Liver (tissue), 9 donors: ENCODE measurements around the gene FAM13A. TPM values are rescaled to one million over a fixed set of nuclear protein-coding genes. Genes with fewer than 3 reads are reported as not detected.

ENCODE experiments used
- DNase-seq: peaks from one replicate; pipeline ENCODE4 v3.0.0-alpha.2; 2017; ENCODE audit warnings: low spot score
- H3K27ac ChIP-seq, 2 donors: one replicate each; pipeline ENCODE4 v1.7.0; 2013; ENCODE audit warnings: inconsistent platforms in 2 of 2, low read length in 2 of 2, control low read depth in 1 of 2, low read depth in 1 of 2, mild to moderate bottlenecking in 1 of 2
- H3K27me3 ChIP-seq, 4 donors: one replicate each; pipeline versions ENCODE4 v1.6.1 to v1.7.0; 2013; ENCODE audit warnings: low read length in 3 of 4, inconsistent platforms in 1 of 4, mild to moderate bottlenecking in 1 of 4, moderate library complexity in 1 of 4; ENCODE audit not compliant: control insufficient read depth in 4 of 4, insufficient read depth in 4 of 4
- H3K36me3 ChIP-seq, 4 donors: one replicate each; pipeline versions ENCODE4 v1.6.1 to v1.7.0; 2013; ENCODE audit warnings: low read length in 3 of 4, mild to moderate bottlenecking in 3 of 4, low read depth in 1 of 4, moderate library complexity in 1 of 4; ENCODE audit not compliant: control insufficient read depth in 4 of 4, insufficient read depth in 3 of 4
- H3K4me1 ChIP-seq, 4 donors: one replicate each; pipeline versions ENCODE4 v1.6.1 to v1.7.0; 2013; ENCODE audit warnings: low read length in 3 of 4, mild to moderate bottlenecking in 3 of 4, moderate library complexity in 1 of 4; ENCODE audit not compliant: control insufficient read depth in 4 of 4, insufficient read depth in 4 of 4
- H3K4me3 ChIP-seq, 3 donors: one replicate each; pipeline versions ENCODE4 v1.6.1 to v1.7.0; 2013; ENCODE audit warnings: low read length in 3 of 3, control low read depth in 1 of 3, low read depth in 1 of 3, mild to moderate bottlenecking in 1 of 3
- H3K9ac ChIP-seq, 2 donors: one replicate each; pipeline ENCODE4 v1.7.0; 2013; ENCODE audit warnings: low read length in 2 of 2, mild to moderate bottlenecking in 2 of 2, moderate library complexity in 2 of 2, control low read depth in 1 of 2, low read depth in 1 of 2
- H3K9me3 ChIP-seq, 4 donors: one replicate each; pipeline versions ENCODE4 v1.6.1 to v1.7.0; 2013; ENCODE audit warnings: low read length in 3 of 4; ENCODE audit not compliant: control insufficient read depth in 4 of 4
- ATF3 ChIP-seq: IDR thresholded peaks from 2 replicates; pipeline ENCODE4 v1.6.1; 2016; ENCODE audit warnings: antibody characterized with exemption
- CTCF ChIP-seq: fragments of 150-350 bp; IDR thresholded peaks from 2 replicates; pipeline ENCODE4 v1.5.1; 2017; ENCODE audit warnings: improper control_type of control experiment, low read depth, low read length; ENCODE audit not compliant: missing input control
- EGR1 ChIP-seq, 2 donors: IDR thresholded peaks; 2 replicates each; pipeline ENCODE4 v1.6.1; 2016 to 2018; ENCODE audit warnings: antibody characterized with exemption in 2 of 2, low read depth in 2 of 2
- FOXA1 ChIP-seq: IDR thresholded peaks from 2 replicates; pipeline ENCODE4 v1.6.1; 2016; ENCODE audit warnings: antibody characterized with exemption
- FOXA2 ChIP-seq: IDR thresholded peaks from 2 replicates; pipeline ENCODE4 v1.6.1; 2016; ENCODE audit warnings: antibody characterized with exemption
- GABPA ChIP-seq, 2 donors: IDR thresholded peaks in 1 of 2; conservative IDR thresholded peaks in 1 of 2; 2 replicates each; pipeline ENCODE4 v1.6.1; 2016; ENCODE audit warnings: antibody characterized with exemption in 2 of 2, mild to moderate bottlenecking in 1 of 2, moderate library complexity in 1 of 2
- HNF4A ChIP-seq, 2 donors: conservative IDR thresholded peaks; 2 replicates each; pipeline ENCODE4 v1.6.1; 2016; ENCODE audit warnings: antibody characterized with exemption in 2 of 2, mild to moderate bottlenecking in 2 of 2
- HNF4G ChIP-seq: IDR thresholded peaks from 2 replicates; pipeline ENCODE4 v1.6.1; 2016; ENCODE audit warnings: antibody characterized with exemption
- JUND ChIP-seq, 2 donors: IDR thresholded peaks; 2 replicates each; pipeline ENCODE4 v1.6.1; 2016; ENCODE audit warnings: antibody characterized with exemption in 2 of 2
- MAX ChIP-seq: IDR thresholded peaks from 2 replicates; pipeline ENCODE4 v1.6.1; 2016; ENCODE audit warnings: antibody characterized with exemption
- NR2F2 ChIP-seq: IDR thresholded peaks from 2 replicates; pipeline ENCODE4 v1.6.1; 2016; ENCODE audit warnings: antibody characterized with exemption
- RAD21 ChIP-seq, 2 donors: IDR thresholded peaks; 2 replicates each; pipeline ENCODE4 v1.6.1; 2016; ENCODE audit warnings: antibody characterized with exemption in 2 of 2, mild to moderate bottlenecking in 2 of 2
- REST ChIP-seq: IDR thresholded peaks from 2 replicates; pipeline ENCODE4 v1.6.1; 2016; ENCODE audit warnings: antibody characterized with exemption, mild to moderate bottlenecking
- RXRA ChIP-seq, 2 donors: IDR thresholded peaks; 2 replicates each; pipeline ENCODE4 v1.6.1; 2017 to 2018; ENCODE audit warnings: antibody characterized with exemption in 2 of 2, mild to moderate bottlenecking in 1 of 2
- TAF1 ChIP-seq: conservative IDR thresholded peaks from 2 replicates; pipeline ENCODE4 v1.6.1; 2016; ENCODE audit warnings: antibody characterized with exemption, mild to moderate bottlenecking
- YY1 ChIP-seq: IDR thresholded peaks from 2 replicates; pipeline ENCODE4 v1.6.1; 2016; ENCODE audit warnings: antibody characterized with exemption, mild to moderate bottlenecking
- WGBS: extraction: QIAGEN DNeasy Blood & Tissue Kit; methylation state at CpG from one replicate; pipeline ENCODE4 v1.1.7; 2013; 5-methylcytosine and 5-hydroxymethylcytosine counted together
- polyA plus RNA-seq, 2 donors: library from polyadenylated mRNA; stranded (reverse) in 1 of 2; unstranded in 1 of 2; fragments of 200-250 nt in 1 of 2; fragments of >200 nt in 1 of 2; fragmentation: Nextera tagmentation in 1 of 2; extraction: Ambion mirVana in 1 of 2; gene quantifications; one replicate each; pipeline versions ENCODE4 v1.2.1 to v1.2.3, GENCODE V29; 2013 to 2015
- total RNA-seq, 2 donors: library from RNA; depleted of rRNA; stranded (reverse); fragments of >200 nt; gene quantifications; one replicate each; pipeline ENCODE4 v1.2.3, GENCODE V29; 2014
- donor health status: healthy.
- donor health status: healthy.
- donor health status: healthy.
- donor health status: healthy.
- donor health status: healthy.

FAM13A gene
- total and polyA plus RNA-seq, 4 donors: 14.9 to 52.9 (median 27.6) TPM

GRCh38 chr4:88860586-88860985, 196.4 kb downstream of the FAM13A start:
- H3K9ac ChIP-seq: no peak overlapping the region
- H3K4me1 ChIP-seq: peaks cover 0 to 2% (median 0%) of the 10 kb centered on the region in 4 donors
- H3K4me3 ChIP-seq: no peak overlapping the region
- H3K9me3 ChIP-seq: no peaks in the 10 kb centered on the region
- TF ChIP-seq RXRA (IDR thresholded peaks at IDR 0.05) (no peak), TAF1 (no peak), YY1 (no peak), EGR1 (IDR thresholded peaks at IDR 0.05; ENCODE audit: low read depth in 2 of 2) (no peak), FOXA1 (no peak), NR2F2 (no peak), MAX (no peak), RAD21 (IDR thresholded peaks at IDR 0.05) (no peak), FOXA2 (no peak), REST (no peak), CTCF (no peak)
- WGBS: 89% methylated on average over 1 of the region's 1 CpG
- no peaks in the 10 kb centered on the region for H3K27me3 ChIP-seq
- no peaks in the 10 kb centered on the region for H3K36me3 ChIP-seq
- H3K27ac ChIP-seq: no peak overlapping the region
- no peak for DNase-seq

- H3K27me3 ChIP-seq: no peaks in the 10 kb centered on the region
- H3K9me3 ChIP-seq: no peaks in the 10 kb centered on the region
- 81% methylated on average over 3 of the region's 3 CpGs for WGBS
- H3K4me3 ChIP-seq: no peak overlapping the region
- no peak overlapping the region for H3K9ac ChIP-seq
- no peaks in the 10 kb centered on the region for H3K36me3 ChIP-seq
- no peak overlapping the region for H3K27ac ChIP-seq
- no peak for TF ChIP-seq GABPA (IDR thresholded peaks at IDR 0.05 in 1 of 2, conservative IDR thresholded peaks at IDR 0.05 in 1 of 2)
- TF ChIP-seq MAX: no peak
- no peak for TF ChIP-seq HNF4G
- no peak for TF ChIP-seq JUND (IDR thresholded peaks at IDR 0.05)
- no peak for TF ChIP-seq EGR1 (IDR thresholded peaks at IDR 0.05; ENCODE audit: low read depth in 2 of 2)
- no peak for TF ChIP-seq HNF4A (conservative IDR thresholded peaks at IDR 0.05)
- no peak for TF ChIP-seq TAF1
- no peak for TF ChIP-seq NR2F2
- no peak for TF ChIP-seq ATF3
- TF ChIP-seq FOXA2: no peak
- no peak for TF ChIP-seq RAD21 (IDR thresholded peaks at IDR 0.05)
- peaks cover 0 to 2% (median 0%) of the 10 kb centered on the region in 4 donors for H3K4me1 ChIP-seq
- no peak for DNase-seq
Observed at GRCh38 chr4:88859191-88859812, 197.7 kb downstream of the FAM13A start.
